Measurements from ENCODE around the gene UFD1.

GRCh38 chr22:19520007-19520406, 41.0 kb upstream of the UFD1 start:
- TF ChIP-seq, protein P1, sequence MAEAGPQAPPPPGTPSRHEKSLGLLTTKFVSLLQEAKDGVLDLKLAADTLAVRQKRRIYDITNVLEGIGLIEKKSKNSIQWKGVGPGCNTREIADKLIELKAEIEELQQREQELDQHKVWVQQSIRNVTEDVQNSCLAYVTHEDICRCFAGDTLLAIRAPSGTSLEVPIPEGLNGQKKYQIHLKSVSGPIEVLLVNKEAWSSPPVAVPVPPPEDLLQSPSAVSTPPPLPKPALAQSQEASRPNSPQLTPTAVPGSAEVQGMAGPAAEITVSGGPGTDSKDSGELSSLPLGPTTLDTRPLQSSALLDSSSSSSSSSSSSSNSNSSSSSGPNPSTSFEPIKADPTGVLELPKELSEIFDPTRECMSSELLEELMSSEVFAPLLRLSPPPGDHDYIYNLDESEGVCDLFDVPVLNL (CRISPR knock-in tag; IDR thresholded peaks at IDR 0.05; ENCODE audit: borderline replicate concordance, low read depth), result no peak
- no peak for TF ChIP-seq E2F5 (CRISPR knock-in tag; IDR thresholded peaks at IDR 0.05)
- no peak for TF ChIP-seq EMX1 (CRISPR knock-in tag; IDR thresholded peaks at IDR 0.05)
- TF ChIP-seq, protein P2, sequence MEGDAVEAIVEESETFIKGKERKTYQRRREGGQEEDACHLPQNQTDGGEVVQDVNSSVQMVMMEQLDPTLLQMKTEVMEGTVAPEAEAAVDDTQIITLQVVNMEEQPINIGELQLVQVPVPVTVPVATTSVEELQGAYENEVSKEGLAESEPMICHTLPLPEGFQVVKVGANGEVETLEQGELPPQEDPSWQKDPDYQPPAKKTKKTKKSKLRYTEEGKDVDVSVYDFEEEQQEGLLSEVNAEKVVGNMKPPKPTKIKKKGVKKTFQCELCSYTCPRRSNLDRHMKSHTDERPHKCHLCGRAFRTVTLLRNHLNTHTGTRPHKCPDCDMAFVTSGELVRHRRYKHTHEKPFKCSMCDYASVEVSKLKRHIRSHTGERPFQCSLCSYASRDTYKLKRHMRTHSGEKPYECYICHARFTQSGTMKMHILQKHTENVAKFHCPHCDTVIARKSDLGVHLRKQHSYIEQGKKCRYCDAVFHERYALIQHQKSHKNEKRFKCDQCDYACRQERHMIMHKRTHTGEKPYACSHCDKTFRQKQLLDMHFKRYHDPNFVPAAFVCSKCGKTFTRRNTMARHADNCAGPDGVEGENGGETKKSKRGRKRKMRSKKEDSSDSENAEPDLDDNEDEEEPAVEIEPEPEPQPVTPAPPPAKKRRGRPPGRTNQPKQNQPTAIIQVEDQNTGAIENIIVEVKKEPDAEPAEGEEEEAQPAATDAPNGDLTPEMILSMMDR (IDR thresholded peaks at IDR 0.05), result no peak
- TF ChIP-seq ELF4 (CRISPR knock-in tag; IDR thresholded peaks at IDR 0.05; ENCODE audit: low read depth), result no peak
- TF ChIP-seq ZNF396 (CRISPR knock-in tag; IDR thresholded peaks at IDR 0.05; ENCODE audit: borderline replicate concordance), result no peak
- no peak for TF ChIP-seq USF1 (CRISPR knock-in tag; IDR thresholded peaks at IDR 0.05)
- no peak for TF ChIP-seq ZNF512 (CRISPR knock-in tag; IDR thresholded peaks at IDR 0.05; ENCODE audit: borderline replicate concordance)
- TF ChIP-seq MXD4 (CRISPR knock-in tag; IDR thresholded peaks at IDR 0.05; ENCODE audit: borderline replicate concordance), result no peak
- no peak for TF ChIP-seq TCF7 (CRISPR knock-in tag; IDR thresholded peaks at IDR 0.05; ENCODE audit: low read depth)
- TF ChIP-seq CREM (CRISPR knock-in tag; IDR thresholded peaks at IDR 0.05), result no peak
- TF ChIP-seq ETV6 (CRISPR knock-in tag; IDR thresholded peaks at IDR 0.05), result no peak
- TF ChIP-seq USF2 (CRISPR knock-in tag; IDR thresholded peaks at IDR 0.05), result no peak
- TF ChIP-seq ZNF416 (CRISPR knock-in tag; IDR thresholded peaks at IDR 0.05), result no peak
